Lung (tissue), 12 donors: Measurements from ENCODE around the gene DHRSX. TPM values are rescaled to one million over a fixed set of nuclear protein-coding genes. Genes with fewer than 3 reads are reported as not detected.
"Not testable (repeated sequence)": the region's sequence is repeated elsewhere in the genome, so short reads cannot be mapped to it uniquely, and the experiment has no call there.

Experiments used
- ATAC-seq: fragments of 200-7000 bp; cut with Tn5 transposase; one replicate; pipeline ENCODE4 v1.9.1; 2020; ENCODE audit warnings: moderate number of reproducible peaks; ENCODE audit not compliant: insufficient read depth, low FRiP score
- DNase-seq, 3 donors: peaks; one replicate each; pipeline ENCODE4 v3.0.0-alpha.2; 2013 to 2017
- H3K27ac ChIP-seq, 2 donors: one replicate each; pipeline ENCODE4 v1.5.1; 2013; ENCODE audit warnings: mild to moderate bottlenecking in 2 of 2, moderate library complexity in 2 of 2, control low read depth in 1 of 2, inconsistent platforms in 1 of 2, low read depth in 1 of 2, low read length in 1 of 2
- H3K27me3 ChIP-seq, 3 donors: one replicate each; pipeline ENCODE4 v1.5.1; 2013; ENCODE audit warnings: low read length in 2 of 3; ENCODE audit not compliant: control insufficient read depth in 3 of 3, insufficient read depth in 3 of 3
- H3K36me3 ChIP-seq, 4 donors: one replicate each; pipeline ENCODE4 v1.5.1; 2013; ENCODE audit warnings: low read length in 4 of 4, mild to moderate bottlenecking in 1 of 4, moderate library complexity in 1 of 4; ENCODE audit not compliant: control insufficient read depth in 4 of 4, insufficient read depth in 4 of 4
- H3K4me1 ChIP-seq, 5 donors: one replicate each; pipeline ENCODE4 v1.5.1; 2013; ENCODE audit warnings: low read length in 5 of 5, mild to moderate bottlenecking in 2 of 5, moderate library complexity in 1 of 5; ENCODE audit not compliant: control insufficient read depth in 5 of 5, insufficient read depth in 5 of 5
- H3K4me3 ChIP-seq: one replicate; pipeline ENCODE4 v1.5.1; 2013; ENCODE audit warnings: mild to moderate bottlenecking, control low read depth, moderate library complexity
- H3K9ac ChIP-seq, 2 donors: one replicate each; pipeline ENCODE4 v1.5.1; 2013; ENCODE audit warnings: low read length in 2 of 2, control low read depth in 1 of 2; ENCODE audit not compliant: insufficient read depth in 1 of 2
- H3K9me3 ChIP-seq, 4 donors: one replicate each; pipeline ENCODE4 v1.5.1; 2013; ENCODE audit warnings: low read length in 3 of 4, mild to moderate bottlenecking in 1 of 4, moderate library complexity in 1 of 4; ENCODE audit not compliant: control insufficient read depth in 4 of 4, insufficient read depth in 3 of 4
- CTCF ChIP-seq: IDR thresholded peaks from 2 replicates; pipeline ENCODE4 v1.5.1; 2012; ENCODE audit warnings: mild to moderate bottlenecking; ENCODE audit errors: control extremely low read depth, extremely low read depth
- WGBS, 2 donors: extraction: QIAGEN DNeasy Blood & Tissue Kit; methylation state at CpG; one replicate each; pipeline ENCODE4 v1.1.7; 2013; 5-methylcytosine and 5-hydroxymethylcytosine counted together
- polyA plus RNA-seq, 2 donors: library from polyadenylated mRNA; stranded (reverse); fragments of 200-250 nt; gene quantifications; one replicate each; pipeline ENCODE4 v1.2.1, GENCODE V29; 2013
- total RNA-seq, 2 donors: library from RNA; depleted of rRNA in 1 of 2; stranded (reverse); fragments of >200 nt in 1 of 2; gene quantifications; one replicate each; pipeline ENCODE4 v1.2.1, GENCODE V29; 2014 to 2021
- donor health status: control.
- donor health status: control.
- donor health status: Bipolar disorder and iron deficiency.
- donor health status: healthy.
- donor health status: DM: yes; HTN: yes; CAD: no.

Gene DHRSX
- total and polyA plus RNA-seq, 4 donors, result 7.0 to 26.3 (median 18.9) TPM

GRCh38 chrX:2458309-2458708, 42.5 kb downstream of the DHRSX start:
- Histone ChIP-seq H3K4me1 (no peaks in the 10 kb centered on the region), H3K36me3 (peaks cover 0 to 6% (median 0%) of the 10 kb centered on the region in 4 donors), H3K9me3 (peaks cover 0 to 4% (median 0%) of the 10 kb centered on the region in 4 donors), H3K27ac (no peak overlapping the region), H3K4me3 (no peak overlapping the region), H3K27me3 (no peaks in the 10 kb centered on the region), H3K9ac (no peak overlapping the region)
- WGBS, 2 donors, result 90 to 99% methylated on average over 6 of the region's 6 CpGs
- DNase-seq (no peak), ATAC-seq (no peak)
- no peak for TF ChIP-seq CTCF

GRCh38 chrX:2457289-2458133, 43.3 kb downstream of the DHRSX start:
- peaks cover 0 to 6% (median 0%) of the 10 kb centered on the region in 4 donors for H3K36me3 ChIP-seq
- ATAC-seq (no peak), DNase-seq (peak in 1 of 3 donors; percentile 37)
- WGBS, 2 donors, result 93 to 94% methylated on average over 26 of the region's 26 CpGs
- no peak overlapping the region for H3K9ac ChIP-seq
- no peaks in the 10 kb centered on the region for H3K4me1 ChIP-seq
- no peak overlapping the region for H3K27ac ChIP-seq
- no peak overlapping the region for H3K4me3 ChIP-seq
- no peak for TF ChIP-seq CTCF
- peaks cover 0 to 4% (median 0%) of the 10 kb centered on the region in 4 donors for H3K9me3 ChIP-seq
- no peaks in the 10 kb centered on the region for H3K27me3 ChIP-seq

- H3K36me3 ChIP-seq, H3K9ac ChIP-seq, H3K4me1 ChIP-seq, H3K27ac ChIP-seq, H3K27me3 ChIP-seq, H3K4me3 ChIP-seq, ATAC-seq, DNase-seq, H3K9me3 ChIP-seq: not testable (repeated sequence)
- WGBS, 2 donors, result 94 to 95% methylated on average over 8 of the region's 8 CpGs
Measured at GRCh38 chrX:2456091-2456490, 44.7 kb downstream of the DHRSX start.

GRCh38 chrX:2454620-2455019, 46.2 kb downstream of the DHRSX start:
- WGBS, 2 donors, result 92 to 99% methylated on average over 9 of the region's 9 CpGs
- ATAC-seq, H3K27ac ChIP-seq, H3K9ac ChIP-seq, H3K4me1 ChIP-seq, DNase-seq, H3K27me3 ChIP-seq, H3K4me3 ChIP-seq, H3K36me3 ChIP-seq, H3K9me3 ChIP-seq: not testable (repeated sequence)
